ENCODE measurements around the gene STAU1.

GRCh38 chr20:49203011-49203410 lies 14.9 kb upstream of the STAU1 start:
- TF ChIP-seq EP300 (IDR thresholded peaks at IDR 0.05; ENCODE audit: borderline replicate concordance) = no peak
- TF ChIP-seq FOXM1 (IDR thresholded peaks at IDR 0.05; ENCODE audit: borderline replicate concordance, low read depth) = no peak
- TF ChIP-seq TEAD4 (IDR thresholded peaks at IDR 0.05) = no peak
- no peak for TF ChIP-seq CREB1 (IDR thresholded peaks at IDR 0.05; ENCODE audit: low read depth)
